ENCODE results near the gene APOM.

The APOM gene

DNA sequence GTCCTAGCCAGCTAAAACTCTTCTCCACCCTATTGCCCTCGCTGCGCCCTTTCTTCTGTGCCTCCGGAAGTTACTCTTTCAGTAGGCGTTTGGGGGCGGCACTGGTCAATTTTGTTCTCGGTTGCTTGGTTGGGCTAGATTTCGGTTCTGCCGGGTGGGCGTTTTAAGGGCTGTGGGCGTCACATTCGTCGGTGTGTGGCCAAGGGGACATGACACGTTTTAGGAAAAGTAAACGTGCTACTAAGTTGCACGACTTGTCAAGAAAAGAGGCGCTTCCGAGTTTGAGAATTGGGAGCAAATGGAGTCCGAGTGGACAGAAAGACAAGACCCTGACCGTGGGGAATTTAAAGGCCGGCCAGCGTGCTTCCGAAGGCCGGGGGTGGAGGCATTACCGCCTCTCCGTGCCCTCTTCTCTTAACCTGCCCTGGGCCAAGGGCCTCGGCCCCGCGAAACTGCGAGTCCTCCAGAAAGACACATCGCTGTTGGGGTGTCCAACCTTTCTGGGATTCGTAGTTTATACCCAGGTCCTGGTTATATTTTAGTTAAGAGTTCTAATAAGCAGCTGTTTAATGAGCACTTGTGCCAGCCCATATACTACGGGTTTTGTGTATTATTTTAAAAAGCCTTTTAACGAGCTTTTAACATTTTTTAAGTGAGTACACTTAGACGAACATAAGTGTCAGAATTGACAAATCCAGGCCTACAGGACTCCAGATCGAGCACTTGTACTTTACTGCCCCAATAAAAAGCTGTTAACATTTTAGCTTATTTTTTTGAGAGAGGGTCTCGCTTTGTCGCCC is 2.6 kb upstream of the APOM start:
- Histone ChIP-seq H3K27me3 (ENCODE audit: control insufficient read depth, low read length) (no peaks in the 10 kb centered on the region), H3K9me2 (replicated peaks; ENCODE audit: control insufficient read depth, low read length) (no peaks in the 10 kb centered on the region), H3F3A (ENCODE audit: control insufficient read depth, insufficient read depth) (peaks cover 9% of the 10 kb centered on the region), H3K4me3 (ENCODE audit: low read length) (peak overlapping the region; percentile 83), H3K36me3 (ENCODE audit: control insufficient read depth, low read length) (peaks cover 42% of the 10 kb centered on the region), H3K9me3 (ENCODE audit: control insufficient read depth, insufficient read depth, low read length) (no peaks in the 10 kb centered on the region), H3K4me2 (ENCODE audit: low read length) (peak overlapping the region; percentile 84), H4K20me1 (ENCODE audit: control insufficient read depth, insufficient read depth, low read depth, low read length) (no peaks in the 10 kb centered on the region), H3K27ac (ENCODE audit: low read depth, low read length) (peak overlapping the region; percentile 82), H3K4me1 (ENCODE audit: control insufficient read depth, low read length) (peaks cover 20% of the 10 kb centered on the region), H3K79me2 (ENCODE audit: control insufficient read depth, low read length) (peaks cover 59% of the 10 kb centered on the region)
- TF ChIP-seq EZH2phosphoT487 (IDR thresholded peaks at IDR 0.05; ENCODE audit: borderline replicate concordance, low read length) = no peak
- TF ChIP-seq CTCF (IDR thresholded peaks at IDR 0.05; ENCODE audit: low read depth, low read length, poor library complexity, severe bottlenecking) = peak; percentile 18

- TF ChIP-seq EZH2phosphoT487 (IDR thresholded peaks at IDR 0.05; ENCODE audit: borderline replicate concordance, low read length) (no peak), CTCF (IDR thresholded peaks at IDR 0.05; ENCODE audit: low read depth, low read length, poor library complexity, severe bottlenecking) (no peak)
- H3K27ac ChIP-seq (ENCODE audit: low read depth, low read length) = no peak overlapping the region
- H4K20me1 ChIP-seq (ENCODE audit: control insufficient read depth, insufficient read depth, low read depth, low read length) = no peaks in the 10 kb centered on the region
- peaks cover 27% of the 10 kb centered on the region for H3K36me3 ChIP-seq (ENCODE audit: control insufficient read depth, low read length)
- peaks cover 10% of the 10 kb centered on the region for H3F3A ChIP-seq (ENCODE audit: control insufficient read depth, insufficient read depth)
- H3K9me2 ChIP-seq (replicated peaks; ENCODE audit: control insufficient read depth, low read length) = no peaks in the 10 kb centered on the region
- H3K4me2 ChIP-seq (ENCODE audit: low read length) = no peak overlapping the region
- H3K4me3 ChIP-seq (ENCODE audit: low read length) = no peak overlapping the region
- H3K9me3 ChIP-seq (ENCODE audit: control insufficient read depth, insufficient read depth, low read length) = no peaks in the 10 kb centered on the region
- no peaks in the 10 kb centered on the region for H3K27me3 ChIP-seq (ENCODE audit: control insufficient read depth, low read length)
- H3K79me2 ChIP-seq (ENCODE audit: control insufficient read depth, low read length) = peaks cover 61% of the 10 kb centered on the region
- peaks cover 35% of the 10 kb centered on the region for H3K4me1 ChIP-seq (ENCODE audit: control insufficient read depth, low read length)
Measured at GRCh38 chr6:31654574-31655348, 933 bp upstream of the APOM start.

- TF ChIP-seq EZH2phosphoT487 (IDR thresholded peaks at IDR 0.05; ENCODE audit: borderline replicate concordance, low read length) = no peak
- no peak for TF ChIP-seq CTCF (IDR thresholded peaks at IDR 0.05; ENCODE audit: low read depth, low read length, poor library complexity, severe bottlenecking)
- Histone ChIP-seq H3K4me2 (ENCODE audit: low read length) (no peak overlapping the region), H3K27me3 (ENCODE audit: control insufficient read depth, low read length) (no peaks in the 10 kb centered on the region), H3K36me3 (ENCODE audit: control insufficient read depth, low read length) (peaks cover 38% of the 10 kb centered on the region), H3K9me2 (replicated peaks; ENCODE audit: control insufficient read depth, low read length) (no peaks in the 10 kb centered on the region), H3K9me3 (ENCODE audit: control insufficient read depth, insufficient read depth, low read length) (no peaks in the 10 kb centered on the region), H3K79me2 (ENCODE audit: control insufficient read depth, low read length) (peaks cover 55% of the 10 kb centered on the region), H3K27ac (ENCODE audit: low read depth, low read length) (no peak overlapping the region), H3K4me3 (ENCODE audit: low read length) (no peak overlapping the region), H3K4me1 (ENCODE audit: control insufficient read depth, low read length) (peaks cover 45% of the 10 kb centered on the region), H3F3A (ENCODE audit: control insufficient read depth, insufficient read depth) (peaks cover 18% of the 10 kb centered on the region), H4K20me1 (ENCODE audit: control insufficient read depth, insufficient read depth, low read depth, low read length) (no peaks in the 10 kb centered on the region)
Measured at GRCh38 chr6:31657406-31658157, 1.9 kb downstream of the APOM start.

All from DOHH2 (cell line).